NCI-H2196 treated with DMSO at 0.1 percent for 48 hours (cell line): Measurements from ENCODE around the gene HS1BP3.
A peak's percentile ranks its signal among the peaks of the same experiment; 100 is the strongest.

Experiments used
- DNase-seq: peaks from one replicate; lab custom pipeline; 2025; ENCODE audit not compliant: unreplicated experiment; lab: John Stamatoyannopoulos, UW

Gene HS1BP3

DNA sequence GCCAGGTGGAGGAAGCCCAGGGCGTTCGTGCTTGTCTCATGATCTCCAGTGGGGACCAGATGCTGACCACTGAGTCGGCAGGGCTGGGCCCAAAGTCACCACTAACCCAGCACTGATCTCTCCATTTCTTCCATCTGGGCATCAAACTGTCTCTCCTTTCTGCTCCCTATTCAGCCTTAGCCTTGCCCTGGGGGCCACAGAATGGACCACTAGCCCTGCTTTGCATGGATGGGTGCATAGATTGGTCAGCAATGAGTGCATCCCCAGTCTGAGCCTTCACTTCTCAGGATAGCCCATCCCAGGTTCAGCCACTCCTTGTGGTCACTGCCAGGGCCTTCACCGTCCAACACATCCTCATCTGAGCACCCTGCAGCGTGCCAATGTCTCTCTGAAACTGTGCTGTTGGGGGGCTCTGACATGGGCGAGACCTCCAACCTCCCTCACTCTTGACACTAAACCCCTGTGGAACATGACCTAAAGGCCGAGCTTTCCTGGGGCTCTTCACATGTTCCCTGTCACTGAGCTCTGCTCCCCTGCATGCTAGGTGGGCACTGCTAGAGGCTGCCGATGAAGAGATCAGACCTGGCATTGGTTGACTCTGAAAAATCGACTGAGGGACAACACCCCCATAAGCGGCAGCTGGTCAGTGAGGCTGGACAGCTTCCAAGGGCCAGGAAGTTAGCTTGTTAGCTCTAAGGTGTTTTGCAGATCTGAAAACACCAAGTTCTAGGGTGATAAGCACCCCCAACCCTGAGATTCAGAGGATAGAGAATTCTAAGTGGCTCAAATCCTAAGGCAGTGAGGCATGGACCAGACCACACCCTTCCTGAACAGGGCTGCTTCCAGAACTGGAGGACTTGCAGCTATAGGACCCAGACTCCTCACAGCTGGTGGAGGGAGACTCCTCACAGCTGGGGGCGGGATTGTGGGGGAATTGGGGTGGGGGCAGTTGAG, 61.7 kb downstream of the HS1BP3 start:
- DNase-seq: no peak

DNA sequence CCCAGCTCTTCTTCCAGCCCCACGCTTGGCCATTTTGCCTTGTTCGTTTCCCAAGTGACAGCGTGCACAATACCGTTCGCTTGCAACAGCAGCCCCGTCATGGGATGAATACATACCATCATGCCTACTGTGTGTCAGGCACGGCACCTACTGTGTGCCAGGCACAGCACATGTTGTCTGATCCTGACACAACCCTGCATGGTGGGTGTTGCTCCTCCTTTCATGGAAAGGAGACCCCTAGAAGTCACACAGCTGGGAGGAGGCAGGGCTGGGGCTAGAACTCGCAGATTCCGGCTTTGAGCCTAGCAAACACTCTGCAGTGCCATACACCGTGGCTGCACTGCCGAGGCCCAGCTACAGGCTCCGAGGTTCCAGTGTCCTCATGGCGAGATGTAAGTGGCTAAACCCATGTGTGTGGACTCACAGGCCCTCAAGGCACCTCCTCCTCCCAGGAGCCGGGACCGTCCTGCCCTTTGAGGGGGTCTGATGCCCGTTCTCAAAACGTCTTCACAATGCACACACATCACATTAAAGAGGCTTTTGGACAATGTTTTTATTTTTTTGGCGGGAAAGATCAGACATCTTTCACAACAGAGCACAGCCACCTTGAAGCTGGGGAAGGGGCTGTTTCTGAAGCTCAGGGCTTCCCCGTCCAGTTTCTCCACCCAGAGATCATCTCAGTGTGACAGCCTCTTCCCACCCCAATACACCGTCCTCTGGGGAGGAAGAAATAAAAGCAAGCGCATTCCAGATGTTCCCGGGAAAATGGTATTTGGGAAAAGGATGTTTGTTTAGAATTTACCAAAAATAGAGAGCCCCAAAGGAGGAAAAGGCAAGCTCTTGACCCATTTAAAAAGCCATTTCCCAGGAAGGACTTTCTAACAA, 64.9 kb downstream of the HS1BP3 start:
- no peak for DNase-seq

DNA sequence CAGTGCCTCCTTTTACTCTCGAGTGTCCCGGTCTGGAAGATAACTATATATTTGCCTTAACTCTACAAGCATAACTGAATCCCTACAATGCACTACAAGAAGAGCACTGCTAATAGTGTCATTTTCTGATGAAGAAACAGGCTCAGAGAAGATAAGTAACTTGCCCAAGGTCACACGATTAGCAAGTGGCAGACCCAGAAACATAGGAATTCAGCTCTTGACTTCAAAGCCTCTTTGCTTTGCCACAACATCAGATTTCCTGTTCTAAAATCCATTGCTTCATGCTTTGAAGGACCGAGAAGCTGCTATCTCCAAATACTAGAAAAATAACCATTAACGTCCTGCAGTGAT, 65.6 kb downstream of the HS1BP3 start:
- no peak for DNase-seq

DNA sequence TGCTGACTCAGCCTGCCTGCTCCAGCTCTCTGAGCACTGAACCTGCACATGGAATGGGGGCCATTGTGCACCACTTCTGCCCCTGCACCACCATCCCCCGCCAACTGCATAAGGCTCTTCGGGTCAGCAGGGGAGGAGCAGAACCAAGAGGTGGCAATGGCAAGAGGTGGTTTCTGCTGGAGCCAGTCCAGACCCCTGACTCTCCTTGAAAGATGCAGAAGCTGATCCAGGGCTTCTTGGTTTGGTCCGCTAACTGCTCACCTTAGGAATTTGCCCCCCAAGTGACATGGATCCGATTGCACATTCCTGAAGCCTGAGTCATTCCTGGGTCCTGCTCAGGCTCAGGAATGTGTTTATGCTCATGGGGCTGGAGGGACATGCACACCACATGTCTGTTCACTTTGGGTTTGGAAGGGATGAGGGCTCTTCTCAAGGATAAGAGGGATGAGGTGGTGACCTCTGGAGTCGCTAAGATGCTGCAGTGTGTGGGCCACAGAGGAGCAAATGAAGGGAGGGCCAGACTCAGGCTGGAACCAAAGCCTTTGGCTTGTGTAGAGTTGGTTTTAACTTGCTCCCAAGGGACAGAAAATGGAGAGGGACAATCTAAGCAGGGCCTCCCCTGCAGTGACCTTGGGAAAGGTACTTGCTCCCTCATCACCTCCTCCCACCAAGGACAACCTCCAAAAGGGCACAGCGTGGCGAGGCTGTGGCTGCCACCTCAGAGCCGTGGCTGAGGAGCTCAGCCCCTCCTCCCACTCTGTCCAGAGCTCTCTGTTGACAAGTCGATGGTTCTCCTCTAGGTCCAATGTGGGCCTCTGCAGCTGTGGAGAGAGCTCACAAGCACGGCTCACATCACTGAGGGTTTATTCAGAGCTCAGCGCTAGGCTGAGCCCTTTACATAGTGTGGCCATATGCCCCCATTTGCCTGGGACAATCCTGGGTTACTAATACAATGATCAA, 66.2 kb downstream of the HS1BP3 start:
- no peak for DNase-seq

DNA sequence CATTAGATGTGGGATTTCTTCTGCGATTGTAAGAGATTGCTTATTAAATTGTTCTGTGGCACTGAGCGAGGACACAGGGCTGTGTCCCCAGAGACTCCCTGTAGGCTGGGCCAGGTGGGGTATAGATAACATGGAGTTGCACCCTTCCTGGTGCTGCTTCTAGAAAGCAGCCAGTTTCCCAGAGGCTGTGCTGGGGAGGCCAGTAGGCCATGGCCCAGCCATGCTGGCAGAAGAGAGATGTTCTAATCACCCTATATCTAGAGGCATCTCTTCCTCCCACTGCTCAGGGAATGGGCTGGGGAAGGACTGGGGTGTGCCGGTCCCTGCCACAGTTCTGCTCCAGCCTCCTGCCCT, 66.9 kb downstream of the HS1BP3 start:
- no peak for DNase-seq

DNA sequence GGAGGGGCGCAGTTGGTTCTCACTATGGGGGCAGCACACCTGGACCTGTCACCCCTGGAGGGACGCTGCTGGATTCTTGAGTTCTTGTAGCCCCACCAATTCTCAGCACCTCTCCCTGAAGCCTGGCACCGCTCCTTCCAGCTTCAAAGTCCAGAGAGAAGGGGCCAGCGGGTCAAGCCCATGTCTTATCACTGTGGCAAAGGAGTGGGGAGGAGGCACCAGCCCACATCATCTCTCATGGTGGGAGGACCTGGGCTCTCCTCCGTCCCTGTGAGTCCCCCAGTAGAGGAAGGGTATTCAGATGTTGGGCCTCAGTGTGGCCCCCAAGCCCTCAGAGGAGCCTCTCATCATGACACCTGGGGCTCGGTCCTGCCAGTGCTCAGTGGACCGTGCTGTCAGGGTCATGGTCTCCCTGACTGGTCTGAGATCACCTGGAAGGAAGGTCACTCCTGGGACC, 67.4 kb downstream of the HS1BP3 start:
- no peak for DNase-seq

DNA sequence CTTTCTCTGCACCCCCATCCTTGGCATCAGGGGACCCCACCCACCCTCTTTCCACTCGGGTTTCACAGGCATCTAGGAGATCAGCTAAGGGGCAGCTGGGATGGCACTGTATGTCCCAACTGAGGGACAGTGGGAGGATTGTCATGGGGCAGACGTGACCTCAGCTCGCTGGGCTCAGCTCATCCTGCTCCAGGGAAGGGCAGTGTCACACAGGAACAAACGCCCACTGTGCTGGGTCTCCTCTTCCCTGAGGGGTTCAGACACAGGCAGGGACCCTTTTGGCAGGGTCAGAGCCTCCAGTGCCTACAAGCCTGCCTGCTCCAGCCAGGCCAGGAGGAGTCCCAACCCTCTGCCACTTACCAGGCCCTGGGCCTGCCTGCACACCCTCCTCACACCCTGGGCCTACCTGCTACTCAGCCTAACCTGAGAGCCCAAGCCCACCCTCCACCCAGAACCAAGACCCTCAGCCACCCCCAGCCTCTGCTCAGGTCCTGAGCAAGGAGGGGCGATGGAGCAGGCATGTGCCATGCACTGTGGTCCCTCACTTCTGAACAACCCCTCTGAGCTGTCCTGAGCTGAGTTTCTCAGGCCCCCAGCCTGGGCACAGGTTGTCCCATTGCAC, 68.2 kb downstream of the HS1BP3 start:
- DNase-seq: no peak

DNA sequence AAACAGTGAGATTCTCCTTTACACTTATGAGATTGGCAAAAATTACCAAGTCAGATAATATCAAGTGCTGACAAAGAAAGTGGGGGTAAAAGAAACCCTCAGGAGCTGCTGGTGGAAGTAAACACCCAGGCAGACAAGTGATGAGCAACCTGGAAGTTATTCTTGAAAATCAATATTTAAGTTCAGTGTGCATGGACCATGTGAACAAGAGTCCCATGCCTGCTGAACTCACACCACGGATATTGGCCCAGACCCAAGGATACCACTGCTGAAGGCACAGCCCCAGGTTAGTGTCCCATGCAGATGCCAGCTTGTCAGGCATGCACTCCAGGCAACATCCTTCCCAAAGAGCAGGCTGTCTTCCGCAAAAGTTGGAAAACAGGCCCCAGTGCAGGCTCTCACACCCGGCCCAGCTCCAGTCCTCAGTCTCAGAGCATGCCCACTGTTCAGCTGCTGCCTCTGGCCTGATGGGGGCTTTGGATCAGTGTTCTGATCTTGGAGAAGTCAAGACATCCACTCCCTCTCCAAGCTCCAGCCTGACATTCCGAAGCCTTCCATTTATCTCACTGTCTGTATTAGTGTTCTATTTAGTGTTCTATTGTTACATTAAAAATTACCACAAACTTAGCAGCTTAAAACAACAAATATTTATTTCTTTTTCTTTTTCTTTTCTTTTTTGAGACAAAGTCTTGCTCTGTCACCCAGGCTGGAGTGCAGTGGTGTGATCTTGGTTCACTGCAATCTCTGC, 70.0 kb downstream of the HS1BP3 start:
- DNase-seq: no peak

DNA sequence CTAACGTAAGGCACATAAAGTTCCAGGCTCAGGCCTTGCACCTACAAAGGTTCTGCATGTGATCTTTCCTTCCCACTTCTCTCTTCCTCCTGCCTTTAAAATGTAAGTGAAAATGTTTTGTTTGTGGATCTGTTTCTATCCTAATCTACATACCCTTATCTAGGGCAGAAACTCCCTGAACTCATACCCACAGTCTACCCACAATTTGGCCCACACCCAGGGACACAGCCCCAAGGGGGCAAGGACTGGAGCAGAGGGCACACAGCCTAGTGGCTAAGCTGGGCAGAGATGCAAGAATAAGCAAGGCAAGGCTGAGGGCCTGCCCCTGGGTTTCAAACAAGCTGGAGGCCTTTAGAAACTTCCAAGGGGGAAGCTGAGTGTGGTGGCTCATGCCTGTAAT, 71.0 kb downstream of the HS1BP3 start:
- no peak for DNase-seq

DNA sequence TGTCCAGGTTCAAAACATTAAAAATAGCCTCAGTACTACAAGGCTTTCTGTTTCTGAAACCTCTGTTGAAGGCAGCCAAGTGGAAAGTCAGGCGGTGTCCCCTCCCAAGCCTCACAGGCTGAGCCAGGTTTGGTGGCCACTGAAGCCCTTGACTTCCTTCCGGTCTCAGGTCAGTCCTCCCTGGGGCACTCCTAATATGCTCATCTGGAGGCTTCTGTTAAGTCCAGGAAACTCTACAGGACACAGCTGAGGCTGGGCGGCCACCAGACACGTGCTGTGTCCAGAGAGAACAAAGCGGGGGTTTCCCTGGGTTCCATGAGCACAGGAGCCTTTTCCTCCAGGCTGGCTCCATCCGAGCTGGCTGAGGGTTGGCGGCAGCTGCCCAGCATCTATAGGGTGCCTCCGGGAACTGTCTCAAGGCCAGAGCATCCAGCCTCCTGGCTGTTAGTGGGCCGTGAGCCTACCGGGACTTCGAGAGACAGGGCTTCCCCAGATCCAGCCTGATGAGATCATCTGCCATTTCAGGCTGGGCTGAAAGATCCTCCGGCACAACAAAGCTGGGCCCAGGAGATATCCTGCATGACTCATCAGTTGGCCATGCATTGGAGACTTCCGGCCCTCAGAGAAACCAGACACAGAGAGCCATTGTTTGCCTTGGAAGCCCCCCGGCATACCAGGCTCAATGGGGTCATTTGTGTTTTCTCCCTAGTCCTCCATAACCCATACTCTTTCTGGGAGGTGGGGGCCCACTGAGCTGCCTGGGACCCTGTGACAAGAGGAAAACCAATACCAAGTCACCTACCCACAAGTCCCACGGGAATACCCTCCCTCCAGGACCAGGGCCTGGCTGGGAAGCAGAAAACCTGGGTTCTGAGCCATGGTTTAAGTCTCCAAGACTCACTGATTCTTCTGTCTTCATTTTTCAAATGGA, 71.7 kb downstream of the HS1BP3 start:
- DNase-seq: peak; percentile 65

DNA sequence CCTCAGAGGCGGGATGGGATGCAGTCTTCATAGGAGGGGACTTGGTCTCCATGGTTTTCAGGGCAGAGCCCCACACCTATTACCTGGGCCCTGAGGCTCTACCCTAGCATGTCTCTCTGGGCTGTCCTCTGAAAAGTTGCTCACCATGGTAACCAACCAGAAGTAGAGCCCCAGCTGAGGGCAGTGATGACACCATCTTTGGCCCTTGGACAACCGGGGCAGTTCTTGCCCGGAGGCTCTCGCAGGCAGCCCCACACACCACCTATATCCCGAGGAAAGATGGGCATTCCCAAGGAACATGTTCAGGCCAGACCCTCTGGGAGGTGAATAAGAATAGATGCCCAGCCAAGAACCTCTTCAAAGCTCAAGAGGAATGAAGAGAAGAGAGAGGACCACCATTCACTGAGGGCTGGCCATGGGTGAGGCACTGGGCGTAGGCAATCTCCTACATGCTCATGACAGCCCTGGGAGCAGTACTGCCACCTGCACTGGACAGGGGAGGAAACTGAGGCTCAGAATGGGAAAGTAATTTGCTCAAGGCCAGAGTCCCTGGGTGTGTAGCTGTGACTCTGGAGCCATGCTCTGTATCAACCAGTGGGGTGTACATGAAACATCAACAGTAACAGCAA, 72.5 kb downstream of the HS1BP3 start:
- DNase-seq: no peak

DNA sequence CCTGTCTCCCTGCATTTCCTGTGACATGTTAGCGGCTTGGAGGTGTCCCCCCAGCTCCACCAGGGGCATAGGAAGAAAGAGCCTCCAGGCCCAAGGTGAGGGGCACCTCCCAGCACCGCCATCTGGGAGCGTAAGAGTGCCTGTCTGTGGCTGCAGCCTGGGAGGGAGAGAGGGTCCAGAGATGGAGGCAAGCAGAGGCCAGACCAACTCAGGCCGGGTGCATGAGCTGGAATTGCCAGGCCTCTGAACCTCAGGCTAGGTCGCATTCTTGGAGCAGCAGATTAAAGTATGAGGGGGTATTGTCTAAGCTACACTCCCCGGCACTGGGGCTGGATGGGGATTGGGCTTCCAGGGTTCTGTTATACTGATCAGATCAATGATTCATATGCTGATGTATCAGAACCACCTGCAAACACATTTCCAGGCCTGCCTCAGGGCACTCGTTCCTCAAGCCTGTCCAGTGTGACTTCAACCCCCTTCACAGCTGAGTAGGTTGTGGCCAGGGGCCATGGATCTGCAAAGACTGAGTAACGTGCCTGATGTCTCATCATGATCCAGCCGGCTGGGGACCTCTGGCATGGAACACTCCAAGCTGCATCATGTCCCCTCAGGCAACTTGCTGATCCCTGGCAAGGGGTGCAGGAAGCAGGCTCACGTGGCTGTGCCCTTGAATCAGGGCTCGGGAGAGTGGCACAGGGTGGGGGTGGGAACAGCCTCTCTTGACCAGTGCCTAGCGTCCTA, 73.2 kb downstream of the HS1BP3 start:
- no peak for DNase-seq

DNA sequence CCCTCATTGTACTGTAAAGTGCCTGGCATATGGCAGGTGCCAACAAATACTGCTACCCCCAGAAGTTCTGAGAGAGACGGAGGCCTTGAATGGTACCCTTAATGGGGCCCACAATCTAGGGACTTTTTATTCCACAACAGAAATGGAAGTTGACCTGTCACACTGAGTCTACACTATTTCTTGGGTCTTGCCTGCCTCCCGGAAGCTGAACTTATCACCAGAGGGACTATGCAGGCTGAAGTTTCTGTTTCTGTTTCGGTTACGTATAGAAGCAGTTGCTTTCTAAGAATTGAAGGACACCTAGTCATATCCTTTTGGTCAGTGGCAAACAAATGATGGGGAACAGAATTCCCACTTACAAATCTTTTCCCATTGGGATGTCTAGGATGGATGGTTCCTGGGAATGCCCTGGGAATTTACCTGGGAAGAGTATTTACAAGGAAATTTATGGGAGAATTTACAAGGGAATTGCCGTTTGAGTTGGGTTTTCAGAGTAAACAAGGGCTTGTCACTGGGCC, 74.2 kb downstream of the HS1BP3 start:
- no peak for DNase-seq

DNA sequence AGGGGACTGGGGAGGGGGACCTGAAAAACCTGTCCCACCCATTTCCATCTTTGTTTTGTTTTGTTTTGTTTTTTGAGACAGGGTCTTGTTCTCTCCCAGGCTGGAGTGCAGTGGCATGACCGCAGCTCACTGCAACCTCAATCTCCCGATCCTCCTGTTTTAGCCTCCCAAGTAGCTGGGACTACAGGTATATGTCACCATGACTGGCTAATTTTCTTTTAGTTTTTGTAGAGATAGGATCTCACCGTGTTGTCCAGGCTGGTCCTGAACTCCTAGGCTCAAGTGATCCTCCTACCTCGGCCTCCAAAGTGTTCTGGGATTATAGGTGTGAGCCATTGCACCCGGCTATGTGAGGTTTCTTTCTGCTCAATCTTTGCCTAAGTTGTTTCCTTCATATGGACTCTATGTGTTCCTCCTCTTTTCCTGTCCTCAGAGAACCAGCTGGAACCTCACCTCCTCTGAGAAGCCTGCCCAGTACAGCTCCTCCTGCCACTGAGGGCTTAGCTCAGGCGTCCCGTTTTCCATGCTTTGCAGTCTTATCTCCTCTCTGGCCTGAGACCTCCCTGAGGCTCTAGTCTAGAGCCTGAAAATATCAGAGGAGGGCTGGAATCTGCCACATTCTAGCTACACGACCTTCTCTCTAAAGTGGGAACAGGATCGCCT, 74.8 kb downstream of the HS1BP3 start:
- no peak for DNase-seq

DNA sequence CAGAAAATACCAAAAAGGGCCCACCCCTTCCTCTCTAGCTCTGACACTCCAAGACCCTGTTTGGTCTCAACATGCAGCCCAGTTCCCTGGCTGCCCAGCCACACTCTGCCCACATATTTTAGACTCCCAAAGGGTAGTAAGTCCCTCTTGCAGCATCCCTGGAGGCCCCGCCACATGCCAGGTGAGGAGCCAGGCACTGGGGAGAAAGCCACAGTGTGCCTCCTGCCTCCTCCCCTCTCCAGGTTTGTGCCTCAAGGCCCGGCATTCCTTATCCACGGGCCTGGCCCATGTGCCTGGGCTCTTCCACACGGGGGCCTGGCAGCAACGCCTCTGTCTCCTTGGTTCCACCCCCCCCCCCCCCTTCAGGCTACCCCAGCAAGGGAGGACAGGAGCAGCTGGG, 75.5 kb downstream of the HS1BP3 start:
- no peak for DNase-seq

DNA sequence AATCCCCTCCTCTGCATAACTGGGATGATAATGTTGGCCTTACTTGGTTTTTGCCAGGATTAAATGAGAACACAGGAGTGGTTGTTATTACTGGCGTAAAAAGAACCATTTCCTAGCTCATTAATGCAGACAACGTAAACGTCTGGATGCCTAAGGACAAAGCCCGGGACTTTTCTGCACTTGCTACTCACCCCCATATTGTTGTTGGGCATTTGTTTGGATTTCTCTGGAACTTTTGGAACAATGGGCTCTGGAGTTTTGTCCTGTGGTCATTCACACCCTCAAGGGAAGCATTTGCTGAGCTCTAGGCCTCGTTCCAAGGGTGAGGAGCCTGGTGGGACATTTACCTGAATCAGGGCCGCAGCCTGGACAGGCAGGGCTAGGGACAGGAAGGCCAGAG, 76.0 kb downstream of the HS1BP3 start:
- no peak for DNase-seq

DNA sequence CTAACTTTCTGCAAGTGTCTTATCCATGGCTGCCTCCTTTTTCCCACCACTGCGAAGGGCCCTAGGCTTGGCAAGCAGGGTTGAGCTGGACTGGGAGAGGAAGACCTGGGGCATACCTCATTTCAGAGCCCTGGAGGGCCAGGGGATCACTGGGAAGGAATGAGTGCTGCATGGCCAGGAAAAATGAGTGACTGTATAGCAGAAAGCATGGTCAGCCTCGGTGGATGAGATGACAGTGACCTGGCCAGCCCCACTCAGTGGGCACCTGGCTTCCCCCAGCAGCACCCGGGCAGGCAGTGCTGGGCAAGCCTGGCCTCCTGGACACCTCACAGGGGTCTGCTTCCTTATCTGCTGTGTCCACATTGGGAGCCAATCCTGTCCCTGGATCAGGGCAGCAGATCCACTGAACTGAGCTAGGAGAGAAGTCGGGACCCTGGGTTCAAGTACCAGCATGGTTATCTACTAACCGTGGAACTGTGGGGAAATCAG, 76.4 kb downstream of the HS1BP3 start:
- no peak for DNase-seq
